C4-2B (cell line): Measurements from ENCODE around the gene OPN4.

Experiments used
- H3K27ac ChIP-seq: fragments of 450-650 bp; 2 replicates; pipeline ENCODE4 v1.5.1; 2017
- ZFX ChIP-seq: fragments of 450-650 bp; IDR thresholded peaks from 2 replicates; pipeline ENCODE4 v1.6.1; 2017
- TF ChIP-seq, protein P1 (sequence below): fragments of 450-650 bp; conservative IDR thresholded peaks from 2 replicates; pipeline ENCODE4 v1.5.1; 2017; ENCODE audit warnings: mild to moderate bottlenecking

OPN4 gene

DNA sequence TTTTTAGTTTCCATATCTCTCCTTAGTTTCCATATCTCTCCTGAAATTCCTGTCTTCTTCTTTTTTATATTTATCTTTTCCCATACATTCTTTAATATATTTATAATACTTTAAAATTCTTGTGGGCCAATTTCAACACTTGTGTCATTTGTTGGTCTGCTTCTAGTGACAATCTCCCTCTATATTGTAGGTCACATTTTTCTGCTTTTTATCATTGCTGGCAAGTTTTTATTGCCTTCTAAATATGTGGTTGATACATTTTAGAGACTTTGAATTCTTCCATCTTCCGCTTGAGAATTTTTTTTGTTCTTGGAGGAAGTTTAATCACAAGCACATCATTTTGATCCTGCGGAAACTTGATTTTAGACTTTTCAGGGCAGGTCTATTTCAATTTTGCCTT, 26.0 kb upstream of the OPN4 start:
- no peak for TF ChIP-seq ZFX
- TF ChIP-seq, protein P1, sequence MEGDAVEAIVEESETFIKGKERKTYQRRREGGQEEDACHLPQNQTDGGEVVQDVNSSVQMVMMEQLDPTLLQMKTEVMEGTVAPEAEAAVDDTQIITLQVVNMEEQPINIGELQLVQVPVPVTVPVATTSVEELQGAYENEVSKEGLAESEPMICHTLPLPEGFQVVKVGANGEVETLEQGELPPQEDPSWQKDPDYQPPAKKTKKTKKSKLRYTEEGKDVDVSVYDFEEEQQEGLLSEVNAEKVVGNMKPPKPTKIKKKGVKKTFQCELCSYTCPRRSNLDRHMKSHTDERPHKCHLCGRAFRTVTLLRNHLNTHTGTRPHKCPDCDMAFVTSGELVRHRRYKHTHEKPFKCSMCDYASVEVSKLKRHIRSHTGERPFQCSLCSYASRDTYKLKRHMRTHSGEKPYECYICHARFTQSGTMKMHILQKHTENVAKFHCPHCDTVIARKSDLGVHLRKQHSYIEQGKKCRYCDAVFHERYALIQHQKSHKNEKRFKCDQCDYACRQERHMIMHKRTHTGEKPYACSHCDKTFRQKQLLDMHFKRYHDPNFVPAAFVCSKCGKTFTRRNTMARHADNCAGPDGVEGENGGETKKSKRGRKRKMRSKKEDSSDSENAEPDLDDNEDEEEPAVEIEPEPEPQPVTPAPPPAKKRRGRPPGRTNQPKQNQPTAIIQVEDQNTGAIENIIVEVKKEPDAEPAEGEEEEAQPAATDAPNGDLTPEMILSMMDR, result no peak
- no peak overlapping the region for H3K27ac ChIP-seq

DNA sequence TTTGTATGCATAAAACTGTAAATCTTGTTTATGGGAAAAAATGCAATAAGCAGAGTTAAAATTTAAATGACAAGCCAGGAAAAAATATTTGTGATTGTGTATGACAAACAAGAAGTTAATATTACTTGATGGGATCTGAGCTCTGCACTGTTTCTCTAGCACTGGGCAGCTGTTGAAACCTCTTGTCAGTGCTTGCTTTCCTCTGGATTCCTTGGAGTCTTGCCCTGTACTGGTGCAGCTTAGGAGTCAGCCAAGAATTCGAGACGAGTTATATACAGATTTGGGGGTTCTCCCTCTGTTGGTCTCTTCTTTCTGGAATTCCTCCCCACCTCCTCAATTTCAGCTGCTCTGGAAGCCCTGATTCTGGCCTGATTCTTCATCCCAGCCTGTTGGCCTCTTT, 24.3 kb upstream of the OPN4 start:
- TF ChIP-seq ZFX, result no peak
- TF ChIP-seq, protein P1, result no peak

DNA sequence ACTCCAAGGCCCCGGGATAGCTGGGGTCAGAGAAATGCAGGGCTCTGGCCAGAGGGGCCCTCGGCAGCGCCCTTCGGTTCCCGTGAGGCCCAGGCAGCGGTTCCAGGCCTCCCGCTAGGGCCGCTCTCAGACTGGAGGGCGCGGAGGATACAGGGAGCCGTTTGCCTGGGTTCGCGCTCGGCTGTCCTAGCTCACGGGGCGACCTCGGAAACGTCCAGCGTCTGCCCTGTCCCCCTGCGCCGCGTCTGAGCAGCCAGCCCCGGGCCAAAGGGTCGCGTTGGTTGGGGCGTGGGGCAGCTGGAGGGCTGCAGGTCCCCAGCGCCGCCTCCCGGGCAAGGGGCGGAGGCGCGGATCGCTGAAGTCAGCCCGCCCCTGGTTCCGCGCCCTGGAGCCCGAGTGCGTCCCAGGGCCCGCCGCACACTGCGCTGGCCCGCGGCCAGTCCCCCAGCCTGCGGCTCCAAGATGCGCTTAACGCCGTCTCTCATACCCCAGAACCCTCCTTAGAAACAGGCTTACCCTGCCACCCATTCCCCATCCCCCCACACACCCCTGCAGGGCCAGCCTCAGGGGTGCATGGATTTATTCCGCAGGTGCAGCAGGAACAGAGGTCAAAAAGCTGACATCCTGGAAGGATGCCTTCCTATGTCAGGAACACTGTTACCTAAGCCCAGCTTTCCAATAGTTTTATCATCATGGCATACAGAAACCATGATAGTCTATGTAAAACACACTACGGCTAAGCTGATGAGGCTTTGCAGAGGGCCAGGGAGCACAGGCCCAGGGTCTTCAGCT, 22.1 kb upstream of the OPN4 start:
- H3K27ac ChIP-seq, result no peak overlapping the region
- TF ChIP-seq, protein P1, result no peak
- TF ChIP-seq ZFX, result no peak

More for the DNA sequence above, 24.3 kb upstream of the OPN4 start:
- no peak overlapping the region for H3K27ac ChIP-seq

DNA sequence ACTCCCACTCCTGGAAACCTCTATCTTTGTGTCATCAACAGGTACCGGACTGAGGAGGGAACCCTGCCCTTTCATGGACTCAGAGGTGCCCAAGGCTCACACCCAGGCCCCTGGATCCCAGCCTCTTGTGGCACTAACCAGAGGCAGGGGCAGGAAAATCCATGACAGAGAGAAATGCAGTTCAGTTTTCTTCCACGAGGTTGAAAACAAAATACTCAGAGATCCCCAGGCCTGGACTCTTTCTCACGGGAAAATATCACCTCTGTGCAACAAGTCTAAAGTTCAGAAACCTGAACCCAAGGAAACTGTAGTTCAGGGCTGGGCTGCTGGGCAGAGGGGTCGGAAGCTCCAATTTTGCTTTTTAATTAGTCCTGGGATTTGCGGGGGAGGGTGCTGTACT, 21.4 kb upstream of the OPN4 start:
- no peak overlapping the region for H3K27ac ChIP-seq
- TF ChIP-seq, protein P1, result no peak
- TF ChIP-seq ZFX, result no peak

DNA sequence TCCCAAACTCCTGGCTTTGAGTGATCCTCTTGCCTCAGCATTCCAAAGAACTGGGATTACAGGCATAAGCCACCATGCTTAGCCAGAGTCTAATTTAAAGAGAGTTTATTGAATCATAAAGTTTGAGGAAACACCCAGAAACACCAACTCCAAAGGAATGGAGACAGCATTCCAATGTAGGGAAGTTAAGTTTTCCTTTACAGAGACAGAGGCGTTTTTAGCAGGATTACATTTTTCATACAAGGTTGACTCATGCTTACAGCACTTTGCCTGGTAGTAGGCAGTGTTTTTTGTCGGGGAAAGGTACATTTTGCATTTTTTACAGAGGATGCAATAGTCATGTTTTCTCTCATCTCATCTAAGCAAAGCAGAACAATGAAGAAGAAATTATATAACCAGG, 18.9 kb upstream of the OPN4 start:
- no peak overlapping the region for H3K27ac ChIP-seq
- TF ChIP-seq ZFX, result no peak
- TF ChIP-seq, protein P1, result no peak

DNA sequence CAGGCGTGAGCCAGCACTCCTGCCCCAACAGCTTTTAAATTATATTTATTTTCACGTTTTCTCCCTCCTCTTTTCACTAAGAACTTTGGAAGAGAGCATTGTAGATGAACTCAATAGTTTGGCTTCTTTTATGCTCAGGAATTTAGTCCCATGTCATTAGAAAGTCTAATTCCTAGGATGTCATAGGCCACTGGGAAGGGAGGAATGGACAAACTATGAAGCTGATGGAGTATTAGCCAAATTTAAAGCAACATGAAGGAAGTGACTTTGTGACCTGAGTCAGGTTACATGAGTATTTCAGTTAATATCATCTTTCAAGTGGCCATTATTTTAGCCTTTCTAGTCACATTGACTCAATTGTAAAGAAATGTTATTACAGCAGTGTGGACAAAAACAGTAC, 18.0 kb upstream of the OPN4 start:
- no peak overlapping the region for H3K27ac ChIP-seq
- no peak for TF ChIP-seq ZFX
- TF ChIP-seq, protein P1, result no peak

DNA sequence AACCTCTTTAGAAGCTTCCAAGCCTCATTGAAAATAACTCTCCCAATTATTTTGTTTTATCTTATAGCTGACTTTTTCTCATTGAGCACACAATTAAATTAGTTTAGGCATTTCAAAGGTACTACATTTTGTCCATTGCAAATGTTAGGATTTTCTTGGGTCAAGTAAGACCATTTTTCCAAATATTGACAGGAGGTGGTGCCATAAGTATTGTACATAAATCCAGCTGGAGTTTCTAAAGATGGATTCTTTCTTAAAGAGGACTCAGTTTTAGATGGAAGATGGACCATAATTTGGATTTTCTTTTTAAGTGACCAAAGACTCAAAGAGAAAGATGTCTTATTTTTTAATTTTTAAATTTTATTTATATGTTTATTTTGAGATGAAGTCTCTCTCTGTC, 12.3 kb upstream of the OPN4 start:
- no peak for TF ChIP-seq ZFX
- TF ChIP-seq, protein P1, result 0 out of 2 replicates have a peak, but pooled peaks have one; percentile 5
- no peak overlapping the region for H3K27ac ChIP-seq
